ENCODE measurements around the gene IGFBPL1.

DNA sequence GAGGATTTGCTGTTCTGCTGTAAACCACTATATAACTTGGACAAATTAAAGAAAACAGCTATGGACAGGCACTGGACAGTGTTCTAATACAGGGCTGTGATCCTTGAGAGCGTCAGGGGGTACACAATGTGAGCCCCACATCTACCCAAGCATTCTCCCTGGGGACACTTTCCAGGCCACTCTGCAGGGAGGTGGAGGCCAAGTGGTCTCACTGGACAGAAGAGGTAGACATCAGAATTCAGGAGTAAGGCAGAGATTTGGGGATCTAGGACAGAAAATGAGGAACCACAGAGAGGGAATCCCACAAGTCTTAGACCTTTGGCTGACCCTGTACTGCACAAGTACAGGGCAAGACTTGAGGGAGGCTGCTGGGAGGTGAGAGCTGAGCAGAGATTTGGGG lies 3.8 kb upstream of the IGFBPL1 start:
- TF ChIP-seq, protein P1, sequence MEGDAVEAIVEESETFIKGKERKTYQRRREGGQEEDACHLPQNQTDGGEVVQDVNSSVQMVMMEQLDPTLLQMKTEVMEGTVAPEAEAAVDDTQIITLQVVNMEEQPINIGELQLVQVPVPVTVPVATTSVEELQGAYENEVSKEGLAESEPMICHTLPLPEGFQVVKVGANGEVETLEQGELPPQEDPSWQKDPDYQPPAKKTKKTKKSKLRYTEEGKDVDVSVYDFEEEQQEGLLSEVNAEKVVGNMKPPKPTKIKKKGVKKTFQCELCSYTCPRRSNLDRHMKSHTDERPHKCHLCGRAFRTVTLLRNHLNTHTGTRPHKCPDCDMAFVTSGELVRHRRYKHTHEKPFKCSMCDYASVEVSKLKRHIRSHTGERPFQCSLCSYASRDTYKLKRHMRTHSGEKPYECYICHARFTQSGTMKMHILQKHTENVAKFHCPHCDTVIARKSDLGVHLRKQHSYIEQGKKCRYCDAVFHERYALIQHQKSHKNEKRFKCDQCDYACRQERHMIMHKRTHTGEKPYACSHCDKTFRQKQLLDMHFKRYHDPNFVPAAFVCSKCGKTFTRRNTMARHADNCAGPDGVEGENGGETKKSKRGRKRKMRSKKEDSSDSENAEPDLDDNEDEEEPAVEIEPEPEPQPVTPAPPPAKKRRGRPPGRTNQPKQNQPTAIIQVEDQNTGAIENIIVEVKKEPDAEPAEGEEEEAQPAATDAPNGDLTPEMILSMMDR (conservative IDR thresholded peaks at IDR 0.05 in 1 of 2, IDR thresholded peaks at IDR 0.05 in 1 of 2; ENCODE audit: extremely low read depth in 1 of 2, insufficient read depth in 1 of 2, low read depth in 1 of 2, low read length in 2 of 2): no peak
- TF ChIP-seq EZH2 (IDR thresholded peaks at IDR 0.05; ENCODE audit: borderline replicate concordance, low read length): no peak

Data from mammary epithelial cell (primary cell).